HG02870 (cell line): ENCODE results near the gene OGG1.

Experiments used
- ATAC-seq: cut with Tn5 transposase; IDR thresholded peaks from one replicate; pipeline ENCODE4 v1.9.1; 2021; ENCODE audit warnings: mild to moderate bottlenecking, moderate library complexity; ENCODE audit not compliant: unreplicated experiment

The OGG1 gene

GRCh38 chr3:9749645-9750555 lies at the start of gene OGG1:
TSS of gene OGG1 (plus strand) at chr3:9749952. CDS start at chr3:9750287, 335 bp downstream.
- ATAC-seq: peak; percentile 92

GRCh38 chr3:9700536-9700935 lies 49.2 kb upstream of the OGG1 start:
- no peak for ATAC-seq

GRCh38 chr3:9701006-9701405 lies 48.7 kb upstream of the OGG1 start:
- no peak for ATAC-seq

GRCh38 chr3:9701711-9702110 lies 48.0 kb upstream of the OGG1 start:
- ATAC-seq: no peak

- no peak for ATAC-seq
Observed at GRCh38 chr3:9703240-9703639, 46.5 kb upstream of the OGG1 start.

GRCh38 chr3:9703736-9704346 lies 45.9 kb upstream of the OGG1 start, which contains the start of gene CPNE9:
TSS of gene CPNE9 (plus strand) at chr3:9703833. CDS start at chr3:9703997, 164 bp downstream.
- ATAC-seq: no peak

GRCh38 chr3:9704347-9705322 lies 45.1 kb upstream of the OGG1 start:
- ATAC-seq: no peak

- no peak for ATAC-seq
Observed at GRCh38 chr3:9710174-9710739, 39.5 kb upstream of the OGG1 start.

GRCh38 chr3:9712415-9712814 lies 37.3 kb upstream of the OGG1 start:
- ATAC-seq: no peak

GRCh38 chr3:9713142-9713541 lies 36.6 kb upstream of the OGG1 start:
- ATAC-seq: no peak

GRCh38 chr3:9715136-9715535 lies 34.6 kb upstream of the OGG1 start:
- no peak for ATAC-seq

- ATAC-seq: no peak
Observed at GRCh38 chr3:9715764-9716437, 33.9 kb upstream of the OGG1 start.

GRCh38 chr3:9716801-9717555 lies 32.8 kb upstream of the OGG1 start:
- ATAC-seq: no peak

- no peak for ATAC-seq
Observed at GRCh38 chr3:9717563-9717962, 32.2 kb upstream of the OGG1 start.

GRCh38 chr3:9718118-9718517 lies 31.6 kb upstream of the OGG1 start:
- ATAC-seq: no peak

GRCh38 chr3:9721015-9721699 lies 28.6 kb upstream of the OGG1 start:
- no peak for ATAC-seq

GRCh38 chr3:9721700-9722060 lies 28.1 kb upstream of the OGG1 start:
- no peak for ATAC-seq

- no peak for ATAC-seq
Observed at GRCh38 chr3:9725775-9726515, 23.8 kb upstream of the OGG1 start.
